Measurements from ENCODE around the gene KRTAP1-3.

GRCh38 chr17:41065829-41066624 lies 31.4 kb upstream of the KRTAP1-3 start, which contains the start of gene KRTAP2-4:
- no peak for TF ChIP-seq CTCF (IDR thresholded peaks at IDR 0.05)
- TF ChIP-seq POLR2AphosphoS5 (IDR thresholded peaks at IDR 0.05): no peak

Data from upper lobe of left lung (tissue), 4 donors.